GM21360 (cell line): ENCODE measurements around the gene RPTOR.

Experiments used
- ATAC-seq: cut with Tn5 transposase; IDR thresholded peaks from one replicate; pipeline ENCODE4 v1.9.1; 2021; ENCODE audit warnings: mild to moderate bottlenecking, moderate library complexity; ENCODE audit not compliant: unreplicated experiment

Gene RPTOR

DNA sequence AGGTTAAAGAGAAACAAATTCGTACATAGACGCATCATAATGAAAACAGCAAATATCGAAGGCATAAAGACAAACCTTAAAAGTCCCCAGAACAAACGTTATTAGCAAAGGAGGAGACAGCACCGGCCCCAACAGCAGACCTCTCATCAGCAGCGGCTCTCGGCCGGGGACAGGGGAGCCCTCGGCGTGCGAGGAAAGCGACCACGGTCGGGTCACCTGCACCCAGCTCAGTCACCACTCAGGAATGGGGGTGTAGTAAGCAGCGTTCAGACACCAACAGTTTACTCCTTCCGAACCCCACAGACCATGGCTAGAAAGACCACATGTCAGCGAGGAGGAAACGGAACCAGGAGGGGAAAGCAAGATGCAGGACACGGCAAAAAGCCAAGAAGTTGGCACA is 337.7 kb downstream of the RPTOR start:
- ATAC-seq, result no peak

DNA sequence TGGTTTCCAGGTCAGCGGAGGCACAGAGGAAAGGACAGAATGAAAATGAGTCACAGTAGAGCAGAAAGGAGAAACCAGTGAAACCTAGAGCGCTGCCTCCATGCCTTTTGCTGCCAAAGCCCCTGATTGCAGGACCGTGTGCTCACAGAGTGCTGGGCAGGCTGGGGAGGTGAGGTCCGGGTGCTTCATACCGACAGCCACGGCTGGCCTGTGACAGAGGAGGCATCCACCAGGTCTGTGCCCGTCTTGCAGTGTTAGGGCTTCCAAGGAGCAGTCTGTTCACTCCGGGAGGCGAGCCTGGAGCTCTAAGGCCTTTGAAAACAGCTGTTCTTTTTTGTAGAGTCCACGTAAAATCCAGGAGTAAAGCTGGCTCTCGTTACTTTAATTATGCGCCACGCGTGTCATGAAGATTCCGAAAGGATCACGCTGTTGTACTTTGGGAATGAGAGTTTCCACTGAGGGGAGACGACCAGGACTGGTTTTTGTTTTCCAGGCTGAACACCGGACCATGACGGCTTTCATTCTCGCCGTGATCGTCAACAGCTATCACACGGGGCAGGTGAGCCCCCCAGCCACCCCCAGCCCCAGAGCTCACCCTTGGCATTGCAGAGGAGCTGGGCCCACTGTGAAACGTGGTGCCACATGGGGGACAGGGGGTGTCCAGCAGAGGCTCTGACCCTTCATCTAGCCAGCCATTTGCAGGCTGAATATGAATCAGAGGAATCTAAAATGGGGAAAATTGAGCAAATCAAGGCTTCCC is 338.5 kb downstream of the RPTOR start:
- ATAC-seq, result no peak

DNA sequence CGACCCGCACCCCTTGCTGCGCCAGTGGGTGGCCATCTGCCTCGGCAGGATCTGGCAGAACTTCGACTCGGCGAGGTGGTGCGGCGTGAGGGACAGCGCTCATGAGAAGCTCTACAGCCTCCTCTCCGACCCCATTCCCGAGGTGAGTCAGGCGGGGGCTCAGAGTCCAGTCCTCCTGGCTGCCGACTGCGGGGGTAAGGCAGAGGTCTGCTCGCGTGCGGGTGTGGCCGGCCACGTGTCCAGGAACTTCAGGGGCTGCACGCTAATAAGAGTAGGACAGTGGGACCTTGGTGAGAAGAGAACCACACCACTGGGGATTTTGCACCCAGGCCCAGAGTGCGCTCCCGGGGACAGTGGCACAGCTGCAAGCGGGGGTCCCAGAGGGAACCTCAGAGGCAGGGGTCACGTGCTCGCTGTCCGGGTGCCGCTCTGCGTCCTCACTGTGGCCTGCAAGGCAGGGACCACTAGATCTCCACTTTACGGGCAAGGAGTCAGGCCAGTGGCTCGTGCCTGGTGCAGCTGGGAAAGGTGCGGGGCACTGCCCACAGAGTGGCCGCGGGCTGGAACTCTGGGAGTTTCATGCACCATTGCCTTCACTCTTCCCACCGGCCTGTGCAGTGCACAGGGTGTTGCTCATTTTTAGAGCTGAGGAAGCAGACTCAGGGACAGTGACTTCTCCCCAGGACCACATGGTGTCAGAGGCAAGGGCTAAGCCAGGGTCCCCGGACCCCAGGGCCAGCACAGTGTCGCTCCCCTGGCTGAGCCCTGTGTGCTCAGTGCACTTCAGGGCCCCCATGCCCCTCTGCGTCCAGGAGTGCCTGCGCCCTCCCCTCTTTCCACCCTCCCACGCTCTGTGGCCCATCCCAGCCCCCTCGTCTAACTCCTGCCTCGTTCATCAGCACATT is 339.4 kb downstream of the RPTOR start:
- no peak for ATAC-seq

DNA sequence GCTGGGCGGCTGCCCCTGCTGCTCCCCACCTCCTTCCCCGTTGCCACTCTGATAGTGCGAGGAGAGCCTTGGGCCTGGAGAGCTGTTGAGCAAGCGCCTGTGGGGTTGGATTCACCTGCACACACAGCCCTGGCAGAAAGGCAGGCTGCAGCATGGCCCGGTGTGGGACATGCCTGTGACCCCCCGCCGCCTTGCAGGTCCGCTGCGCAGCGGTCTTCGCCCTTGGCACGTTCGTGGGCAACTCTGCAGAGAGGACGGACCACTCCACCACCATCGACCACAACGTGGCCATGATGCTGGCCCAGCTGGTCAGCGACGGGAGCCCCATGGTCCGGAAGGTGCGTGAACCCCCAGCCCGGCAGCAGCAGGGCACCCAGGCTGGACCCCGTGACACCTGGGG is 340.2 kb downstream of the RPTOR start:
- ATAC-seq, result no peak

DNA sequence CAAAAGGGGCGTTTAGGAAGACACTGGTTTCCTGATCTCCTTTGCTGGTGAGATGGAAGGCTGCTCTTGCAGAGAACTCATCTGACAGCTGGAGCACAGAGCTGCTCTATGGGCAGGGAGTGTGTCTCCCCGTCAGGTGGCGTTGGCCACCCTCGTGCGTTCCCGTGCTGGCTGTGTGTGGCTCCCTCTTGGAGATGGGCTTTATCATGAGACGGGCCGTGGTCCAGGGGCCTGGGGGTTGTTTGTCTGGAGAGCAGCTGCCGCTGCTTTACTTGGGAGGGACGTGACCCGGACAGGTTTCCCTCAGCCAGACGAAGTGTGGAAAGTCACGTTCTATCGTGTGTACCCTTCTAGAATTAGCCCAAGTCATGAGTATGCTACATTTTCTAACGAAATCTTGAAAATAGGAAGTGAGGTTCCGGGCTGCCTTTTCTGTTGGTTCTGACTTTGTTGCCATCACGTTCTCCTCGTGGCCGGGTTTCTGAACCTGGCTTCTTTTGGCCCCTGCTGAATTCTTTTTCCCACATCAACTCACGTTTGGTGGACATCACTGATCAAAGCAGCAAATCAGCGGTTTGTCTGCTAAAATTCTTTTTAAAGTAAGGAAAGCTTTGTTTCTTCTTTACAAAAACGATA is 341.4 kb downstream of the RPTOR start:
- no peak for ATAC-seq

DNA sequence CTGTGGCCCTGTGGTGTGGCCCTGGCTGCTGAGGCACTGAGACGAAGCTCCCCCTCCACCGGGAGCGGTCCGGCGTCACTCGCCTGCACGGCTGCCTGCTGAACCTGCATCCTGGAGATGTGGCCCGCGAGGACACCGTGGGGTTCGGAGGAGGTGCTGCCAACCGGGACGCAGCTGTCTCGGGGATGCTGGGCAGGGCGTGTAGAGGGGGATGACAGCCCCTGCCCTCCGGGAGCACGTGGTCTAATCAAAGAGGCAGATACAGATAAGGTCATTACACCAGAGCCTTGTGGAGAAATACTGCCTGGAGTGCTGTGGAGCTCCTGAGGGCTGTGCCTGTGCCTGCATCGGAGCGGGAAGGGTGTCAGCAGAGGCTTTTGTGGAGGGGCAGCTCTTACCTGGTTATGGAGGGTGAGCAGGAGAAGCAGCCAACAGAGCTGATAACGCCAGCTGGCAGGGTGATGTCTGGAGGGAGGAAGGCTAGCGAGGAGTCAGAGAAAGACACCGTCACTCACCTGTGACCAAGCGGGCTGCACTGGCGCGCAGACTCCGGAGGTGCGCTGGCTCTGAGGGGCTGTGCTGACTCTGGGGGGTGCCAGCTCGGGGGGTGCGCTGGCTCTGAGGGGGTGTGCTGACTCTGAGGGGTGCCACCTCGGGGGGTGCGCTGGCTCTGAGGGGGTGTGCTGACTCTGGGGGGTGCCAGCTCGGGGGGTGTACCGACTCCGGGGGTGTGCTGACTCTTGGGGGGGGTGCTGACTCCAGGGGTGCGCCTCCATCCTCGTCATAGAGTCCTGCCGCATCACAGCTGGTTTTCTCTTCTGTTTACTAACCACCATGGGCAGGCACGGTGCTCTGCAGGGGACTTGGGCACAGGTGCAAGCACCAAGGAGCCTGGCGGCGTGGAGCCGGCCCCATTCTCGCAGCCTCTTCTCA is 342.3 kb downstream of the RPTOR start:
- ATAC-seq, result no peak

DNA sequence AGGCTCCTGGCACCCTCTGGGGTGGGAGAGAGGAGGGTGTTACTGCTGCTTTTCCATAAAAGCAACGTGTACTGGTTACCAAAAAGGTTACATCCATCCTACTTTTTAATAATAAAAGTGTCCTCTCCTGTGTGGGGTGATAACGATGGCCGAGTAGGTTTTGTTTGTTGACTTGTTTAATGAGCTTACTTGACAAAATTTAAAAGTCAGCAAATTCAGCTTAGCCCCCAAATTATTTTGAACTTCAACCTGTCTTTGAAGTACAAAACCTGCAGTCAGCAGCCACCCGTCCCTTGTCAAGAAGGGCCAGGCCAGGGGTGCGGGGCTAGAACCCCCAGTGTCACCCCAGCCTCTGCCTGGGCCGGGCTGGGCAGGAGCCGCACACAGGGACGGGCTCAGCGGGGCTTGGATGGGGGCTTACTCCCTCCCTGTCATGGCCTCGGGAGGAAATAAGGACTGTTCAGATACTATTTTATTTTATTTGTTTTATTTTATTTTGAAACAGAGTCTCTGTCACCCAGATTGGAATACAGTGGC is 343.1 kb downstream of the RPTOR start:
- no peak for ATAC-seq

DNA sequence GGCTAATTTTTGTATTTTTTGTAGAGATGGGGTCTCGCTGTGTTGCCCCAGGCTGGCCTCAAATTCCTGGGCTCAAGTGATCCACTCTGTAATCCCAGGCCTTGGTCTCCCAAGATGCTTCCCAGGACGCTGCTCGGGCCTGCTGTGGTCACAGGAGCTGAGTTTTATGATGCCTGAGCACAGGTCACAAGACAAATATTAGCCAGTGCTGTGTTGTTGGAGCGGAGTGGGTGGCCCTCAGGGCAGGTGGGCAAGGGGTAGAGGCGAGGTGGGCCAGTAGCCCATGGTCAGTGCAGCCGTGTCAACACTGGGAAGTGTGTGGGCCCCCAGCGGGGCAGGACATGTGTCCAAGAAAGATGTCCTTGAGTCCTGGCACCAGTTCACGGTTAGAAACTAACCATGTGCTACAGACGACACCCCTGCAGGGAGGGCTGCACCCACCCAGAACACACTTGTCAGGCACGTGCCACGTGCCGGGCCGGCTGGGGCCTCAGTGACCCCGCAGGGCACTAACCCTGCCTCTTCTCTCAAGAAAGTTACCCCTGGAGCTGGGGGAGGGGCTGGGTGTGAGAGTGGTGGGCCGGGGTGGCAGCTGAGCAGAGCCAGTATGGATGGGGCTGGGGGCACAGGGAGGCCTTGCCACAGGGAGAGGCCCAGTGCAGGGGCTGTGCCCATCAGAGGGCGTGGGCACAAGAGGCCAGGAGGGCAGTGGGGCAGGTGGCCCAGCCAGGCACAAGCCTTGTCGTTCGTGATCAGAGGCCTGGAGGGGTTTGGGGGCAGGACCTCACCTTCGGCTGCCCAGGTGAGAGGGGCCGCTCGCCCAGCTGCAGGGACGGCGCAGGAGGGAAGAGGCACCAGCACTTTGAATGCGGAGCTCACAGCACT is 343.9 kb downstream of the RPTOR start:
- no peak for ATAC-seq

DNA sequence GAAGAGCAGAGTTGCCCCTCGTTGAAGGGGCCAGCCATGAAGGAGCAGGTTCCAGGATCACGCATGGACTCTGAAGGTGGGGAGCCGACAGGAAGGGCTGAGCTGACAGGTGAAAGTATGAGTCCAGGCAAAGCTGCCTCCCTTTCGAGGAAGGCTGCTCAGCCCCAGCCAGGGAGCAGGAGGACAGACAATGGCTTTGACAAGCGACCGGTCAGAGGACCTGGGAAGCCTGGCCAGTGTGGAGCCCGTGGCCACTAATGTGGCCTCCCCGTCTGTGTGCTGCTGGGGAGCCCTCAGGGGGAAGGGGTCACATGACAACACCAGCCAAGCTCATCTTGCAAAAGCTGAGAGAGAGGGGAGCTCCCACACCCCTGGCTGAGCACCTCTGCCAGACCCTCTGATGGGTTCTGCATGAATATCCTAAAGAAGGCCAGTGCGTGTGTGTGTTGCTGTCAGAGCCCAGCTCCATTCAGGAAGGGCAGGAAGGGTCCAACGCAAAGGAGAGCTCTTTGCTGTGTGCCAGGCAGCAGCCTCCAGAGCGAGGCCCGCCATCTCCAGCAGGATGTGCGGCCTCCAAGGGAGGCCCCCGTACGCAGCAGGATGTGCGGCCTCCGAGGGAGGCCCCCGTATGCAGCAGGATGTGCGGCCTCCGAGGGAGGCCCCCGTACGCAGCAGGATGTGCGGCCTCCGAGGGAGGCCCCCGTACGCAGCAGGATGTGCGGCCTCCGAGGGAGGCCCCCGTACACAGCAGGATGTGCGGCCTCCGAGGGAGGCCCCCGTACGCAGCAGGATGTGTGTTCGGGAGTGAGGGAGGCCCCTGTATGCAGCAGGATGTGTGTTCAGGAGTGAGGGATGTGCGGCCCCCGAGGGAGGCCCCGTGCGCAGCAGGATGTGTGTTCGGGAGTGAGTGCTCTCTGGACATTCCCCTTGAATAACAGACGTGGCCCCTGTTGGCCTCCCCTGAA is 344.9 kb downstream of the RPTOR start:
- ATAC-seq, result no peak

DNA sequence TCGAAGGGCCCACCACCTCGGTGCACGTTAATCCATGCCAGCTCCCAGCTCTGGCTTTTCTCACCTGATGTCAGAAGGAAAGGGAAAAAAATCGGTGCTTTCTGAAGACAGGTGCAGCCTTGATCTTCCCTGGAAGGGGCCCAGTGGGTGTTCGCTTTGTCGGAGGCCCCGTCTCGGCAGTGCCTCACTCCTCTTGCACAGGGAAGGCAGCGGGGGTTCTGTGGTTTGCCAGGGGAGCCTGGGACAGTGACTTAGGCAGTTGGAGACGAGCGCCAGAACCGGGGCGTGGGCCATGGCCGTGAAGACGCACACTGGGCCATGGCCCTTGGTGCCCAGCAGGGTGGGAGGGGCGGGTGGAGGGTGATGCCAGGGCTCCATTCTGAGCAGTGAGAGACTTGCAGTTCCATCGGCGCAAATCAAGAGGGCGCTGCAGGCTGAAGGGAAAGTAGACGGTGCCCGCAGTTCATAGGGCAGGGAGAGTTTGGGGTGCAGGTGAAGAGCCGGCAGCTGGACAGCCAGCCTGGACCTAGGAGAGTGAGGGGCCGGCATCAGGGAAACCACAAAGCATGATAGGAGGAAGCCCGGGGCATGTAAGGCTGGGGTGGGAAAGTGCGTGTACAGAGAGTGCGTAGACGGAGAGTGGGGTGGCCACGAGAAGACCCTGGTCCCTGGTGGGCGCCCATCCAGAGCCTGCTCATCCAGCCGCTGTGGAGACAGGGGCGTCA is 345.7 kb downstream of the RPTOR start:
- ATAC-seq, result no peak

DNA sequence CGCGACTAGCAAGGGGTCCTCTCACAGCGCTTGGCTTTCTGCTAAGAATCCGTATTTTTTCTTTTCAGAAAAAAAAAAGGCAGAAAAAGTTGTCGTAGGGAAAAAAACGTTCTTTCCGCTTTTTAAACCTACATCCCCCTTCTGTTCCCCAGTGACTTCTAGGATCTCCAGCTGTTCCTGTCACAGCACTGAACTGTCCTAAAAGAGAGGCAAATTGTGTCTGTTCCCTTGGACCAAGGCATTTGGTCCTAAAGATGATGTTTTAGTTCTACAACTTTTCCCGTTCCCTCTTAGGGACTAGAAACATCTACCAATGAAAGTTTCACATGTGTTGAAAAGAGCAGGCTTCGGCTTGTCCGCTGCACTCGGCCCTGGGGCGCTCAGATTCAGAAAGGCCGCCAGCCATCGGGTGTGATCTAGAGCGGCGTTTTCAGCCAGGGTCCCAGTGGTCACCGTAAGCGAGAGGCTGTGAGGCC is 346.3 kb downstream of the RPTOR start:
- peak; percentile 7 for ATAC-seq

DNA sequence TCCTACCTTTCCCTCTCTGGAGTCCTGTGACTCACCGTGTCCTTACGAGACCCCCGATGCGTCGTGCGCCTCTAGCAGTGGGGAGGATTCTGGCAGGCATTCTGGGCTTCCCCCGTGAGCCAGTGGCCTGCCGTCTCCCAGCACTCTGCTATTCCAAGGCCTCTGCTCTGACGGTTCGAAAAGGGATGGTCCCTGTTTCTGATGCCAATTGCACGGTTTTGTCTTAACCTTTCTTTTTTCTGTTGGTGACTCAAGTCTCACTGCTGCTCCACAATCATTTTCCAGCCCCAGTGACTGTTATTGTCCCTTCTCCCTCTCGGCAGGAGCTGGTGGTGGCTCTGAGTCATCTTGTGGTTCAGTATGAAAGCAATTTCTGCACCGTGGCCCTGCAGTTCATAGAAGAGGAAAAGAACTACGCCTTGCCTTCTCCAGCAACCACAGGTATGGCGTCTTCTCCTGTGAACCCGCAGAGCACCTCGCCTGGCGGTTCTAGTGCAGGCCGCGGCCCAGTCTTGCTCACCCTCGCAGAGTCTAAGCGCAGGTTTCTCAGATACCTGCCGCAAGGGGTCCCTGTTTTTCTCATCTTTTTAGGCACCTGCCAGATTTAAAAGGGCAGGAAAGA is 346.9 kb downstream of the RPTOR start:
- peak; percentile 38 for ATAC-seq

DNA sequence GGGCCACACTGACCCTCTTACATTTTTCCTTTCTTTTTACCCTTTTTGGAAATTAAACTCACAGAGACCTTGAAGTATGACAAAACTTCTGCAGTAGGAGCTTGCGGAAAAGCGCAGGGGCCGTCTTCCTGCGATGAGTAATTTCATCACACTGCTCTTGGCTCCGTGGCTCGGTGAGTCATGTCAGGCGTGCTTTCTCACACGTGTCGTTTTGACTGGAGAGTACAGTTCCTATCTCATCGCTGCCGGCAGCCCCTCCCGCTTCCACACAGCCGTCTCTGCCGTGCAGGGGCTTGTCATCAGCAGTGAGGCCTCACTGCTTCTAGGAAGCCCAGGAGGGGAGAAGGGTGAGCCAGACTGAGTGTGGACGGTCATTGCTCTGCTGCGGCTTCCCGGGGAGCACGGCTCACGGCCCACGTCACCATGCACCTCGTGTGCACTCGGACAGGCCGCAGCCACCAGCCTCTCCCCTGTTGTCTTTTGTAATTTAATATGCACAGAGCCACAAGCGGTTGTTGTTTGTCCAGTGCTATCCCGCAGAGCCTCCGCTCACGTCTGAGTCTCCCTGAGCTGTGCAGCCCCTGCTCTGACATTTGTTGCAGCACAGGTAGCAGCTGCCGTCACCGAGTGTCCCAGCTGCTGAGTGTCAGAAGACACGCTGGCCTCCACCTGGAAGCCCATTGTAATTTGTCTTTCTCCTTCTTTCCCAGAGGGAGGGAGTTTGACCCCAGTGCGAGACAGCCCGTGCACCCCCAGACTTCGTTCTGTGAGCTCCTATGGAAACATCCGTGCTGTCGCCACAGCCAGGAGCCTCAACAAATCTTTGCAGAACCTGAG is 347.6 kb downstream of the RPTOR start:
- ATAC-seq, result peak; percentile 73

DNA sequence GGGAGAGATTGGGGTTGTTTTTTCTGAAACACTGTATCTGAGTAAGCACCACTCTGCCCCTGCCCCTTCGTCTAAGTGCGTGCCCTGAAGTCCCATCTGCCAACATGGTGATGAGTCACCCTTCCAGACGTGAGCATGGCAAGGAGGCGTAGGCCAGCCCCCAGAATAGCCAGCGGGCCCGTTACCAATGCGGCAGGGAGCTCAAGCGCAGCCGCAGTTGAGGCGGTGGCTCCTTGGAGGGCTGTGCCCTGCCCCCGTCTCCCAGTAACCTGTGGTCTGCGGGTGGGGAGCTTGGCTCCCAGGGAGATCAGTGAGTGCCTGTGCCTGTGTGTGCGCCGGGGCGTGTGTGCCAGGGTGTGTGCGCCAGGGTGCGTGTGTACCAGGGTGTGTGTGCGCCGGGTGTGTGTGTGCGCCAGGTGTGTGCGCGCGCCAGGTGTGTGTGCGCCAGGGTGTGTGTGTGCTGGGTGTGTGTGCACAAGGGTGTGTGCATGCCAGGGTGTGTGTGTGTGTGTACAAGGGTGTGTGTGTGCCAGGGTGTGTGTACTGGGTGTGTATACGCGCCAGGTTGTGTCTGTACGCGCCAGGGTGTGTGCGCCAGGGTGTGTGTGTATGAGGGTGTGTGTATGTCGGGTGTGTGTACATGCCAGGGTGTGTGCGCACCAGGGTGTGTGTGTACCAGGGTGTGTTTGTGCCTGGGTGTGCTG is 348.4 kb downstream of the RPTOR start:
- no peak for ATAC-seq
